Measurements from ENCODE around the gene HDAC4. TPM values are rescaled to one million over a fixed set of nuclear protein-coding genes. Genes with fewer than 3 reads are reported as not detected.

HDAC4 gene
- total and polyA plus RNA-seq, 4 donors = 2.9 to 37.2 (median 4.4) TPM

GRCh38 chr2:239054921-239055320 lies 345.9 kb downstream of the HDAC4 start:
- TF ChIP-seq GABPA (IDR thresholded peaks at IDR 0.05 in 1 of 2, conservative IDR thresholded peaks at IDR 0.05 in 1 of 2) (no peak), TAF1 (conservative IDR thresholded peaks at IDR 0.05) (no peak), NR2F2 (IDR thresholded peaks at IDR 0.05) (no peak), RAD21 (IDR thresholded peaks at IDR 0.05) (no peak), YY1 (IDR thresholded peaks at IDR 0.05) (no peak), HNF4A (conservative IDR thresholded peaks at IDR 0.05) (no peak), REST (IDR thresholded peaks at IDR 0.05) (no peak), FOXA2 (IDR thresholded peaks at IDR 0.05) (no peak), RXRA (IDR thresholded peaks at IDR 0.05) (no peak), ATF3 (IDR thresholded peaks at IDR 0.05) (no peak), EGR1 (IDR thresholded peaks at IDR 0.05; ENCODE audit: low read depth in 2 of 2) (no peak), SP1 (IDR thresholded peaks at IDR 0.05) (no peak)
- TF ChIP-seq, protein P1, sequence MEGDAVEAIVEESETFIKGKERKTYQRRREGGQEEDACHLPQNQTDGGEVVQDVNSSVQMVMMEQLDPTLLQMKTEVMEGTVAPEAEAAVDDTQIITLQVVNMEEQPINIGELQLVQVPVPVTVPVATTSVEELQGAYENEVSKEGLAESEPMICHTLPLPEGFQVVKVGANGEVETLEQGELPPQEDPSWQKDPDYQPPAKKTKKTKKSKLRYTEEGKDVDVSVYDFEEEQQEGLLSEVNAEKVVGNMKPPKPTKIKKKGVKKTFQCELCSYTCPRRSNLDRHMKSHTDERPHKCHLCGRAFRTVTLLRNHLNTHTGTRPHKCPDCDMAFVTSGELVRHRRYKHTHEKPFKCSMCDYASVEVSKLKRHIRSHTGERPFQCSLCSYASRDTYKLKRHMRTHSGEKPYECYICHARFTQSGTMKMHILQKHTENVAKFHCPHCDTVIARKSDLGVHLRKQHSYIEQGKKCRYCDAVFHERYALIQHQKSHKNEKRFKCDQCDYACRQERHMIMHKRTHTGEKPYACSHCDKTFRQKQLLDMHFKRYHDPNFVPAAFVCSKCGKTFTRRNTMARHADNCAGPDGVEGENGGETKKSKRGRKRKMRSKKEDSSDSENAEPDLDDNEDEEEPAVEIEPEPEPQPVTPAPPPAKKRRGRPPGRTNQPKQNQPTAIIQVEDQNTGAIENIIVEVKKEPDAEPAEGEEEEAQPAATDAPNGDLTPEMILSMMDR (IDR thresholded peaks at IDR 0.05; ENCODE audit: low read depth, low read length, missing input control) = no peak
- TF ChIP-seq, protein P2, sequence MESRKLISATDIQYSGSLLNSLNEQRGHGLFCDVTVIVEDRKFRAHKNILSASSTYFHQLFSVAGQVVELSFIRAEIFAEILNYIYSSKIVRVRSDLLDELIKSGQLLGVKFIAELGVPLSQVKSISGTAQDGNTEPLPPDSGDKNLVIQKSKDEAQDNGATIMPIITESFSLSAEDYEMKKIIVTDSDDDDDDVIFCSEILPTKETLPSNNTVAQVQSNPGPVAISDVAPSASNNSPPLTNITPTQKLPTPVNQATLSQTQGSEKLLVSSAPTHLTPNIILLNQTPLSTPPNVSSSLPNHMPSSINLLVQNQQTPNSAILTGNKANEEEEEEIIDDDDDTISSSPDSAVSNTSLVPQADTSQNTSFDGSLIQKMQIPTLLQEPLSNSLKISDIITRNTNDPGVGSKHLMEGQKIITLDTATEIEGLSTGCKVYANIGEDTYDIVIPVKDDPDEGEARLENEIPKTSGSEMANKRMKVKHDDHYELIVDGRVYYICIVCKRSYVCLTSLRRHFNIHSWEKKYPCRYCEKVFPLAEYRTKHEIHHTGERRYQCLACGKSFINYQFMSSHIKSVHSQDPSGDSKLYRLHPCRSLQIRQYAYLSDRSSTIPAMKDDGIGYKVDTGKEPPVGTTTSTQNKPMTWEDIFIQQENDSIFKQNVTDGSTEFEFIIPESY (IDR thresholded peaks at IDR 0.05) = no peak
- Histone ChIP-seq H3K4me3 (ENCODE audit: low read depth in 1 of 3, low read length in 3 of 3) (no peak overlapping the region), H3K27me3 (ENCODE audit: control insufficient read depth in 4 of 4, insufficient read depth in 4 of 4, low read length in 3 of 4) (no peaks in the 10 kb centered on the region), H3K4me1 (ENCODE audit: control insufficient read depth in 4 of 4, insufficient read depth in 4 of 4, low read length in 3 of 4) (no peaks in the 10 kb centered on the region), H3K9ac (ENCODE audit: low read depth in 1 of 2, low read length in 2 of 2) (no peak overlapping the region), H3K27ac (ENCODE audit: low read depth in 1 of 2, low read length in 2 of 2) (no peak overlapping the region), H3K9me3 (ENCODE audit: control insufficient read depth in 4 of 4, low read length in 3 of 4) (peaks cover 0 to 2% (median 0%) of the 10 kb centered on the region in 4 donors), H3K36me3 (ENCODE audit: control insufficient read depth in 4 of 4, insufficient read depth in 3 of 4, low read depth in 1 of 4, low read length in 3 of 4) (peaks cover 7 to 32% (median 10%) of the 10 kb centered on the region in 4 donors)
- WGBS = 98% methylated on average over 8 of the region's 8 CpGs
- no peak for DNase-seq (ENCODE audit: low spot score)

DNA sequence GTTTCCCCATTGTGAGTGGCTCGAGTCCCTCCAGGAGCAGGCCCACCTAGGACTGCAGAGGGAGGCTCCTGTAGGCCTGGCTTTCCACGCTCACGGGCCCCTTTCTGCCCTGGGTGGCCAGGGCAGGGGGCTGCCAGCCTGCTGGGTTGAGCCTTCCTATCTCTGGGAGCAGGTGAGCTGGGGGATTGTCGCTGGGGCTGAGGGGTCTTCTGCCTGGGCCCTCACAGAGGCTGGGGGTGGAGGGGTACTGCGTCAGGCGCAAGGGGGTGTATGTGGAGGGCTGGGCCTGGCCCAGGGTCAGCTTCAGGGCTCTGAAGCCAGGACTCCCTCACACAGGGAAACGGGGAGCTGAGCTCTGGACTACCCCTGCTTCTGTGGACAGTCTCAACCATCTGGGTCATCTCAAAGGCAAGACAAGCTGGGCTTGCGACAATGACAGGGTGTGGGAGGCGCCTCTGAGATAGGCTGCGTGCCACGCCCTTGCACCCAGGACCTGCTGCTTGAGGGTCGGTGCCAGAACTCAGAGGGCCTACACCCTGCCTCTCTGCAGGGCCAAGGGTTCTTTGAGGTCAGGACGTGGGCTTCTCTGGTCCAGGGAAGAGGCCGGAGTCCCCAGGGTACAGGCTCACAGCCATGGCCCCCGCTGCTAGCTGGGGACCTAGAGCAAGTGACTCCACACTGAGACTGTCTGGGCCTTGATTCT lies 346.9 kb downstream of the HDAC4 start:
- no peak overlapping the region for H3K27ac ChIP-seq (ENCODE audit: low read depth in 1 of 2, low read length in 2 of 2)
- no peak overlapping the region for H3K9ac ChIP-seq (ENCODE audit: low read depth in 1 of 2, low read length in 2 of 2)
- no peaks in the 10 kb centered on the region for H3K4me1 ChIP-seq (ENCODE audit: control insufficient read depth in 4 of 4, insufficient read depth in 4 of 4, low read length in 3 of 4)
- no peaks in the 10 kb centered on the region for H3K27me3 ChIP-seq (ENCODE audit: control insufficient read depth in 4 of 4, insufficient read depth in 4 of 4, low read length in 3 of 4)
- TF ChIP-seq GABPA (IDR thresholded peaks at IDR 0.05 in 1 of 2, conservative IDR thresholded peaks at IDR 0.05 in 1 of 2) = no peak
- TF ChIP-seq, protein P2 (IDR thresholded peaks at IDR 0.05) = no peak
- no peak overlapping the region for H3K4me3 ChIP-seq (ENCODE audit: low read depth in 1 of 3, low read length in 3 of 3)
- DNase-seq (ENCODE audit: low spot score) = no peak
- peaks cover 7 to 30% (median 10%) of the 10 kb centered on the region in 4 donors for H3K36me3 ChIP-seq (ENCODE audit: control insufficient read depth in 4 of 4, insufficient read depth in 3 of 4, low read depth in 1 of 4, low read length in 3 of 4)
- peaks cover 0 to 2% (median 0%) of the 10 kb centered on the region in 4 donors for H3K9me3 ChIP-seq (ENCODE audit: control insufficient read depth in 4 of 4, low read length in 3 of 4)
- 96% methylated on average over 15 of the region's 15 CpGs for WGBS
